HuH-7.5 (cell line): ENCODE measurements around the gene PCP2.
A peak's percentile ranks its signal among the peaks of the same experiment; 100 is the strongest.

Source experiments
- DNase-seq: peaks from one replicate; pipeline ENCODE4 v3.0.0; 2011; ENCODE audit warnings: low spot score

The PCP2 gene

GRCh38 chr19:7638802-7639465 is 5.4 kb upstream of the PCP2 start:
- DNase-seq, result no peak

GRCh38 chr19:7637374-7638256 is 4.1 kb upstream of the PCP2 start:
- no peak for DNase-seq

- DNase-seq, result peak; percentile 96
Observed at GRCh38 chr19:7636691-7637373, 3.3 kb upstream of the PCP2 start, which contains the start of gene STXBP2. STXBP2 (plus strand) TSS chr19:7637110; CDS start chr19:7637150, 40 bp downstream.

GRCh38 chr19:7636317-7636690 is 2.8 kb upstream of the PCP2 start:
- DNase-seq, result no peak

- DNase-seq, result no peak
Observed at GRCh38 chr19:7635670-7636069, 2.2 kb upstream of the PCP2 start.

GRCh38 chr19:7632340-7633203 is 947 bp downstream of the PCP2 start:
- no peak for DNase-seq

GRCh38 chr19:7631577-7631976 is 1.9 kb downstream of the PCP2 start:
- no peak for DNase-seq

GRCh38 chr19:7629347-7630054 is 4.0 kb downstream of the PCP2 start, which contains the start of the genes PET100 and XAB2:
PET100 (plus strand) TSS chr19:7629793; CDS start chr19:7629834, 41 bp downstream.
XAB2 (minus strand) TSS chr19:7629545; CDS start chr19:7629527, 18 bp downstream.
- peak; percentile 100 for DNase-seq

- no peak for DNase-seq
Observed at GRCh38 chr19:7628589-7629311, 4.8 kb downstream of the PCP2 start.

GRCh38 chr19:7627166-7627565 is 6.4 kb downstream of the PCP2 start:
- DNase-seq, result no peak

- DNase-seq, result no peak
Observed at GRCh38 chr19:7625763-7626372, 7.7 kb downstream of the PCP2 start.

GRCh38 chr19:7624810-7625209 is 8.7 kb downstream of the PCP2 start:
- no peak for DNase-seq

- DNase-seq, result no peak
Observed at GRCh38 chr19:7623725-7624603, 9.6 kb downstream of the PCP2 start.

GRCh38 chr19:7622933-7623685 is 10.4 kb downstream of the PCP2 start:
- DNase-seq, result no peak

- DNase-seq, result no peak
Observed at GRCh38 chr19:7620442-7621412, 12.8 kb downstream of the PCP2 start.

GRCh38 chr19:7619671-7620441 is 13.7 kb downstream of the PCP2 start:
- no peak for DNase-seq
